Type B pancreatic cell (in vitro differentiated cells): ENCODE measurements around the gene PHF12. TPM values are rescaled to one million over a fixed set of nuclear protein-coding genes. Genes with fewer than 3 reads are reported as not detected.

Source experiments
- DNase-seq: peaks from one replicate; pipeline ENCODE4 v3.0.0; 2021; ENCODE audit warnings: mixed read lengths; ENCODE audit not compliant: unreplicated experiment; ENCODE audit errors: extremely low spot score
- H3K27ac Mint-ChIP-seq: 2 replicates; pipeline ENCODE4 v1.8.0; 2021; ENCODE audit warnings: mild to moderate bottlenecking, mixed read lengths
- H3K27me3 Mint-ChIP-seq: 2 replicates; pipeline ENCODE4 v1.8.0; 2021; ENCODE audit warnings: mixed read lengths
- H3K36me3 Mint-ChIP-seq: 2 replicates; pipeline ENCODE4 v1.8.0; 2021; ENCODE audit warnings: mixed read lengths
- H3K4me1 Mint-ChIP-seq: one replicate; pipeline ENCODE4 v1.8.0; 2021; ENCODE audit warnings: mixed read lengths; ENCODE audit not compliant: unreplicated experiment
- H3K4me3 Mint-ChIP-seq: 2 replicates; pipeline ENCODE4 v1.8.0; 2021; ENCODE audit warnings: mild to moderate bottlenecking, mixed read lengths
- H3K9me3 Mint-ChIP-seq: 2 replicates; pipeline ENCODE4 v1.8.0; 2021; ENCODE audit warnings: mixed read lengths
- CTCF ChIP-seq: fragments of 200-600 bp; sonication (generic); conservative IDR thresholded peaks from 2 replicates; pipeline ENCODE4 v1.5.0; 2021; ENCODE audit warnings: antibody characterized with exemption, mild to moderate bottlenecking
- total RNA-seq: library from RNA; stranded (reverse); gene quantifications from 2 replicates; pipeline ENCODE4 v1.2.1, GENCODE V29; 2021; ENCODE audit warnings: low replicate concordance

The PHF12 gene
- total RNA-seq, 1 donor from 2014 or later: 58.0 TPM

- no peak for DNase-seq
- Mint-ChIP-seq H3K27ac (no peak overlapping the region), H3K27me3 (peaks cover 27% of the 10 kb centered on the region), H3K4me3 (no peak overlapping the region), H3K9me3 (no peaks in the 10 kb centered on the region), H3K36me3 (no peaks in the 10 kb centered on the region), H3K4me1 (no peaks in the 10 kb centered on the region)
- no peak for TF ChIP-seq CTCF
Measured at GRCh38 chr17:28961391-28961790, 10.1 kb upstream of the PHF12 start.

- H3K27me3 Mint-ChIP-seq: peaks cover 23% of the 10 kb centered on the region
- H3K36me3 Mint-ChIP-seq: no peaks in the 10 kb centered on the region
- no peak overlapping the region for H3K4me3 Mint-ChIP-seq
- no peaks in the 10 kb centered on the region for H3K4me1 Mint-ChIP-seq
- no peak for TF ChIP-seq CTCF
- no peak for DNase-seq
- no peaks in the 10 kb centered on the region for H3K9me3 Mint-ChIP-seq
- H3K27ac Mint-ChIP-seq: no peak overlapping the region
Measured at GRCh38 chr17:28960256-28961061, 9.1 kb upstream of the PHF12 start.

- Mint-ChIP-seq H3K4me1 (no peaks in the 10 kb centered on the region), H3K9me3 (no peaks in the 10 kb centered on the region), H3K27me3 (peaks cover 21% of the 10 kb centered on the region), H3K27ac (no peak overlapping the region), H3K36me3 (no peaks in the 10 kb centered on the region), H3K4me3 (no peak overlapping the region)
- no peak for DNase-seq
- TF ChIP-seq CTCF: no peak
Measured at GRCh38 chr17:28959471-28959871, 8.2 kb upstream of the PHF12 start.

GRCh38 chr17:28958820-28959455 is 7.6 kb upstream of the PHF12 start:
- H3K4me3 Mint-ChIP-seq: no peak overlapping the region
- no peaks in the 10 kb centered on the region for H3K36me3 Mint-ChIP-seq
- H3K9me3 Mint-ChIP-seq: no peaks in the 10 kb centered on the region
- no peaks in the 10 kb centered on the region for H3K4me1 Mint-ChIP-seq
- H3K27me3 Mint-ChIP-seq: peaks cover 18% of the 10 kb centered on the region
- no peak for TF ChIP-seq CTCF
- no peak for DNase-seq
- no peak overlapping the region for H3K27ac Mint-ChIP-seq

- no peak for DNase-seq
- H3K9me3 Mint-ChIP-seq: no peaks in the 10 kb centered on the region
Measured at GRCh38 chr17:28957992-28958355, 6.7 kb upstream of the PHF12 start.

More at GRCh38 chr17:28957992-28958355, 6.7 kb upstream of the PHF12 start:
- Mint-ChIP-seq H3K27ac (no peak overlapping the region), H3K27me3 (peaks cover 9% of the 10 kb centered on the region), H3K4me1 (peaks cover 3% of the 10 kb centered on the region), H3K36me3 (no peaks in the 10 kb centered on the region), H3K4me3 (no peak overlapping the region)
- no peak for TF ChIP-seq CTCF
